K562 (cell line): ENCODE results near the gene STX19.

Experiments
- CHD2 ChIP-seq: IDR thresholded peaks from 2 replicates; pipeline ENCODE4 v1.6.1; 2011; ENCODE audit warnings: low read depth, low read length
- EZH2 ChIP-seq: IDR thresholded peaks from 2 replicates; pipeline ENCODE4 v1.6.1; 2012; ENCODE audit warnings: low read depth, mild to moderate bottlenecking, inconsistent platforms, low read length, borderline replicate concordance
- NFE2L1 ChIP-seq: fragments of 450-650 bp; IDR thresholded peaks from 2 replicates; pipeline ENCODE4 v1.6.1; 2016; ENCODE audit warnings: missing genetic modification characterization, low read depth, mild to moderate bottlenecking, missing compliant biosample characterization, moderate library complexity, borderline replicate concordance
- POLR2AphosphoS5 ChIP-seq: IDR thresholded peaks from 2 replicates; pipeline ENCODE4 v1.6.1; 2011; ENCODE audit warnings: mild to moderate bottlenecking, low read depth, low read length, moderate library complexity; ENCODE audit not compliant: control insufficient read depth, insufficient read depth
- PRPF4 ChIP-seq: fragments of 200-400 bp; formaldehyde crosslinking; IDR thresholded peaks from one replicate; pipeline ENCODE4 v1.6.1; 2017; ENCODE audit warnings: low read length, low read depth, mild to moderate bottlenecking; ENCODE audit not compliant: insufficient read depth, poor library complexity, severe bottlenecking
- RAD21 ChIP-seq, 2 experiments: fragments of 250-450 bp in 1 of 2; fragments of 450-650 bp in 1 of 2; sonication (Bioruptor Pico) in 1 of 2; formaldehyde crosslinking in 1 of 2; IDR thresholded peaks in 1 of 2; conservative IDR thresholded peaks in 1 of 2; 2 replicates each; pipeline versions ENCODE4 v1.4.0 to v1.8.0; 2020 to 2022; ENCODE audit warnings: mild to moderate bottlenecking in 2 of 2, moderate library complexity in 1 of 2
- REST ChIP-seq, 2 experiments: fragments of 450-650 bp; formaldehyde crosslinking in 1 of 2; IDR thresholded peaks; 2 replicates each; pipeline versions ENCODE4 v1.4.0 to v1.6.1; 2014 to 2020; ENCODE audit warnings: mild to moderate bottlenecking in 2 of 2, borderline replicate concordance in 1 of 2, low read depth in 1 of 2
- TBP ChIP-seq: optimal IDR thresholded peaks from 2 replicates; pipeline ENCODE3; 2011; ENCODE audit warnings: low read depth, low read length, improper control_type of control experiment
- ZFP36 ChIP-seq: fragments of 150-350 bp; IDR thresholded peaks from 2 replicates; pipeline ENCODE4 v1.6.1; 2018; ENCODE audit warnings: low read length, low read depth; ENCODE audit not compliant: partially characterized antibody
- ZNF146 ChIP-seq: IDR thresholded peaks from one replicate; pipeline ENCODE4 v1.6.1; 2018; ENCODE audit warnings: missing compliant biosample characterization; ENCODE audit not compliant: unreplicated experiment
- ZNF197 ChIP-seq: fragments of 200-800 bp; sonication (Bioruptor generic); IDR thresholded peaks from 2 replicates; pipeline ENCODE4 v1.6.1; 2016; ENCODE audit warnings: low read depth, missing genetic modification characterization, missing compliant biosample characterization
- ZNF511 ChIP-seq: sonication (generic); formaldehyde crosslinking; IDR thresholded peaks from 2 replicates; pipeline ENCODE4 v1.8.0; 2022; ENCODE audit warnings: mild to moderate bottlenecking, missing genetic modification reagents
- ZNF57 ChIP-seq: fragments of 450-650 bp; formaldehyde crosslinking; IDR thresholded peaks from 2 replicates; pipeline ENCODE4 v1.4.0; 2020; ENCODE audit warnings: mild to moderate bottlenecking, moderate library complexity
- TF ChIP-seq, protein P1 (sequence below): sonication (generic); formaldehyde crosslinking; IDR thresholded peaks from 2 replicates; pipeline ENCODE4 v1.8.0; 2022; ENCODE audit warnings: missing genetic modification reagents, mild to moderate bottlenecking, moderate library complexity, borderline replicate concordance

- TF ChIP-seq ZNF511 (CRISPR knock-in tag), result no peak
- no peak for TF ChIP-seq CHD2
- no peak for TF ChIP-seq TBP
- no peak for TF ChIP-seq RAD21 (CRISPR knock-in tag; conservative IDR thresholded peaks at IDR 0.05 in 1 of 2, IDR thresholded peaks at IDR 0.05 in 1 of 2)
- no peak for TF ChIP-seq POLR2AphosphoS5
- no peak for TF ChIP-seq EZH2
- no peak for TF ChIP-seq ZNF146 (CRISPR knock-in tag)
- no peak for TF ChIP-seq ZFP36
- TF ChIP-seq ZNF57, result no peak
- TF ChIP-seq ZNF197, result no peak
- no peak for TF ChIP-seq REST (IDR thresholded peaks at IDR 0.05; ENCODE audit: borderline replicate concordance)
- TF ChIP-seq REST (CRISPR knock-in tag; IDR thresholded peaks at IDR 0.05; ENCODE audit: low read depth), result no peak
- no peak for TF ChIP-seq NFE2L1 (tag)
- TF ChIP-seq, protein P1, sequence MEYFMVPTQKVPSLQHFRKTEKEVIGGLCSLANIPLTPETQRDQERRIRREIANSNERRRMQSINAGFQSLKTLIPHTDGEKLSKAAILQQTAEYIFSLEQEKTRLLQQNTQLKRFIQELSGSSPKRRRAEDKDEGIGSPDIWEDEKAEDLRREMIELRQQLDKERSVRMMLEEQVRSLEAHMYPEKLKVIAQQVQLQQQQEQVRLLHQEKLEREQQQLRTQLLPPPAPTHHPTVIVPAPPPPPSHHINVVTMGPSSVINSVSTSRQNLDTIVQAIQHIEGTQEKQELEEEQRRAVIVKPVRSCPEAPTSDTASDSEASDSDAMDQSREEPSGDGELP (CRISPR knock-in tag), result no peak
- TF ChIP-seq PRPF4, result no peak
Measured at GRCh38 chr3:93969997-93970396, 58.4 kb downstream of the STX19 start.
